NB4 (cell line): ENCODE results near the gene RNU6-7.

Source experiments
- CTCF ChIP-seq: IDR thresholded peaks from one replicate; pipeline ENCODE4 v1.5.1; 2012; ENCODE audit warnings: low read depth, low read length
- MAX ChIP-seq: IDR thresholded peaks from 2 replicates; pipeline ENCODE4 v1.6.1; 2011; ENCODE audit warnings: low read depth, low read length

- TF ChIP-seq MAX: no peak
- TF ChIP-seq CTCF: no peak
These were observed 33.9 kb upstream of the RNU6-7 start for GRCh38 chr14:32167907-32168306.
